AG04450 (cell line): ENCODE results near the gene TMEM54. TPM values are rescaled to one million over a fixed set of nuclear protein-coding genes. Genes with fewer than 3 reads are reported as not detected.

Experiments used
- CTCF ChIA-PET: fragments of 300-600, 350-600 bp; formaldehyde crosslinking; extraction: SDS; loops from one replicate; lab custom pipeline; 2022; ENCODE audit warnings: antibody characterized with exemption, inconsistent platforms; lab: Charles Lee
- POLR2A ChIA-PET: fragments of 350-600 bp; formaldehyde crosslinking; extraction: SDS; loops from one replicate; lab custom pipeline; 2021; ENCODE audit warnings: antibody characterized with exemption, inconsistent platforms; lab: Yijun Ruan, JAX
- DNase-seq: peaks from one replicate; pipeline ENCODE4 v3.0.0-alpha.2; 2011; ENCODE audit warnings: low read depth, low spot score
- H3K27ac ChIP-seq: one replicate; pipeline ENCODE4 v1.5.1; 2012; ENCODE audit warnings: low read depth, low read length, control low read depth
- H3K27me3 ChIP-seq: one replicate; pipeline ENCODE4 v1.6.0; 2012; ENCODE audit warnings: low read length; ENCODE audit not compliant: control insufficient read depth, insufficient read depth
- H3K4me3 ChIP-seq: 2 replicates; pipeline ENCODE4 v1.5.1; 2011; ENCODE audit warnings: mild to moderate bottlenecking, low read depth, low read length, control low read depth
- H3K9me3 ChIP-seq: 2 replicates; pipeline ENCODE4 v1.5.1; 2012; ENCODE audit warnings: low read length; ENCODE audit not compliant: control insufficient read depth, insufficient read depth
- polyA plus RNA-seq: library from polyadenylated mRNA; depleted of rRNA; stranded (reverse); fragments of >200 nt; gene quantifications from 2 replicates; pipeline ENCODE4 v1.2.3, GENCODE V29; 2011
- TF ChIP-seq, protein P1 (sequence below): IDR thresholded peaks from 2 replicates; pipeline ENCODE4 v1.5.1; 2011; ENCODE audit warnings: low read depth, low read length, control low read depth, inconsistent platforms

The TMEM54 gene
- polyA plus RNA-seq, 1 experiment, result 28.6 TPM

DNA sequence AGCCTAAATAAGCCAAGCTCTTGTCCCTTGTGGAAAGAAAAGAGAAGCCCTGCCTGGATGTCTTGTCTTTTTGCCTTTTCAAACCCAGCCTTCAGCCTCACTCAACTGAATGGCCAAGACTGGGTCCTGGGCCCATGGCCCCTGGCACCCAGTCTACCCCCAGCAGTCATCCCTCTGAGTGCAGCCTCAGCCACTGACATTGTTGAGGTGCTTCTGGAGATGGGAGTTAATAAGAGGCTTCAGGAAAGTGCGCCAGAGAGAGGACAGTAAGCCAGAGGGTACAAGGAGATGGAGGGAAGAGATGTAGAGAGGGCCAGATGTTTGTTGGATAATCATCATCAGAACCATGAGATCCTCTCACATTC, 37.3 kb downstream of the TMEM54 start:
- TF ChIP-seq, protein P1, sequence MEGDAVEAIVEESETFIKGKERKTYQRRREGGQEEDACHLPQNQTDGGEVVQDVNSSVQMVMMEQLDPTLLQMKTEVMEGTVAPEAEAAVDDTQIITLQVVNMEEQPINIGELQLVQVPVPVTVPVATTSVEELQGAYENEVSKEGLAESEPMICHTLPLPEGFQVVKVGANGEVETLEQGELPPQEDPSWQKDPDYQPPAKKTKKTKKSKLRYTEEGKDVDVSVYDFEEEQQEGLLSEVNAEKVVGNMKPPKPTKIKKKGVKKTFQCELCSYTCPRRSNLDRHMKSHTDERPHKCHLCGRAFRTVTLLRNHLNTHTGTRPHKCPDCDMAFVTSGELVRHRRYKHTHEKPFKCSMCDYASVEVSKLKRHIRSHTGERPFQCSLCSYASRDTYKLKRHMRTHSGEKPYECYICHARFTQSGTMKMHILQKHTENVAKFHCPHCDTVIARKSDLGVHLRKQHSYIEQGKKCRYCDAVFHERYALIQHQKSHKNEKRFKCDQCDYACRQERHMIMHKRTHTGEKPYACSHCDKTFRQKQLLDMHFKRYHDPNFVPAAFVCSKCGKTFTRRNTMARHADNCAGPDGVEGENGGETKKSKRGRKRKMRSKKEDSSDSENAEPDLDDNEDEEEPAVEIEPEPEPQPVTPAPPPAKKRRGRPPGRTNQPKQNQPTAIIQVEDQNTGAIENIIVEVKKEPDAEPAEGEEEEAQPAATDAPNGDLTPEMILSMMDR, result no peak
- H3K9me3 ChIP-seq, result no peaks in the 10 kb centered on the region
- no peak overlapping the region for H3K27ac ChIP-seq
- no peaks in the 10 kb centered on the region for H3K27me3 ChIP-seq
- no peak for DNase-seq
- POLR2A ChIA-PET, result no interaction called here
- no peak overlapping the region for H3K4me3 ChIP-seq
- CTCF ChIA-PET, result interaction anchor here (1.3 kb wide), 1 partner anchor 8 kb away, joined by 6 read pairs; no protein-coding TSS in a partner anchor

DNA sequence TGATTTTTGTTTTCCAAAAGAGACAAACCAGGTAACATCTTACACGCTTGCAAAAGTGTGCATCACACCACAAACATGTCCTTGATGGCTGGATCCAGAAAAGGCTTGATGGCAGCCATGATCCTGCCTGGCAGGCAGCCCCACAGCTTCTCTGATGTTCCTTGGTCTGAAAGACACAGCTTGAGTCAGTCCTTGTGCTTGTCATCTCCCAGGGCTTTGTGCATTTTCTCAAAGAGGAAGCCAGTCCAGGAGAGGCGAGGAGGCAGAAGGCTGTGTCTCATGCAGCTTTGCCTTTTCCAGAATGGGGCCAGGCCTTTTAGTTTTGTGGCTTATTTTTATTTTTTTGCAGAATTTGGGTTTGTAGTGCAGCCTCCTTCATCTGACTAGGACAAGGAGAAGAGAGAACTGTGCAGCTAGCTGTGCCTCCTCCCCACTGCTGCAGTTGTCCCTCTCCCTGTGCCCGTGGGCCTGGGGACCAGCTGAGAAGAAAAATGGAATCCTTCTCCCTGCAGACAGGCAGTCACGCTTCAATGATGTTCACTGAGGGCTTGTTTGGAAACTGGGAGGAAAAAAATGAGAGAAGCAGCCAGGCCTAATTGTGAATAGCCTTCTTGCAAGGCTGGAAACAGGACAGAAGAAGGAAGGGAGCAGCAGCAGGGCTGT, 37.8 kb downstream of the TMEM54 start:
- Histone ChIP-seq H3K4me3 (no peak overlapping the region), H3K27me3 (no peaks in the 10 kb centered on the region), H3K9me3 (no peaks in the 10 kb centered on the region), H3K27ac (no peak overlapping the region)
- TF ChIP-seq, protein P1, result no peak
- DNase-seq, result no peak
- POLR2A ChIA-PET, result no interaction called here
- CTCF ChIA-PET, result interaction anchor here (1.3 kb wide), 1 partner anchor 8 kb away, joined by 6 read pairs; no protein-coding TSS in a partner anchor

DNA sequence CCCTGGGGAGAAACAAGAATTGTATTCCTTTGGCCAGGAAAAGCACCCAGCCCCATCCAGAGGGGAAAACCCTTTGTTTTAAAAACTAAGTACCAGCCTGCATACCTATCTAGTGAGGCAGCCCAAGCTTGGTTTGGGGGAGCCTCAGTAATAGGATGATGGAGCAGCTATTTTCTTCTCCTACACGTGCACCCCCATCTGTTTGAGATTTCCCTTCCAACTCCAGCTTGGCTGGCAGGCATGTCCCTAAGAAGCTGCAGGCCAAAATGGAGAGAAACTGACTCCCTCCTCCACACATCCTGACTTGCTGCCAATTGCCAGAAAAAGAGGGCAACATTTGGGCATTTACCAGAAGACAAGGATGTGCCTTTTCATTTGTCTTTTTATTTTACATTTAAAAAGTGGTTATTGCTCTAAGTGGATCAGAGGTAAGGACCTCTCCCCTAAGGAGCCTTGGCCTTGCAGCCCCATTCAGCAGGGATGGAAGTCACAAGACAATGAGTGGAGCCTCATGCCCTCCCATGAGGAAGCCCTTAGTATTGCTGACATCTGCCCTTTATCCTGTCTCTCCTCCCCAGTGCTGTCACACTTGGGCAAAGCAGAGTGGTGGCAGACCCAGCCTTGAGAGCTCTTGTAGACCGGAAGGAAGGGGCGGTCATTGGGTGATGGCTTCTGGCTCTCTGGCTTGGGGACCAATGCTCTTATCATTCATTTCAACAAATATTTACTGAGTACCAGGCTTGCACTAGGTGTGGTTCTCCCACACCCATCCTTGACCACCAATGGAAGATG, 39.1 kb downstream of the TMEM54 start:
- Histone ChIP-seq H3K27ac (no peak overlapping the region), H3K27me3 (no peaks in the 10 kb centered on the region), H3K4me3 (no peak overlapping the region), H3K9me3 (no peaks in the 10 kb centered on the region)
- ChIA-PET POLR2A (no interaction called here), CTCF (interaction anchor here (0.6 to 3.1 kb wide), 5 partner anchors 10 to 39 kb away, joined by 3 to 11 read pairs (median 3); no protein-coding TSS in a partner anchor)
- TF ChIP-seq, protein P1, result no peak
- DNase-seq, result no peak

DNA sequence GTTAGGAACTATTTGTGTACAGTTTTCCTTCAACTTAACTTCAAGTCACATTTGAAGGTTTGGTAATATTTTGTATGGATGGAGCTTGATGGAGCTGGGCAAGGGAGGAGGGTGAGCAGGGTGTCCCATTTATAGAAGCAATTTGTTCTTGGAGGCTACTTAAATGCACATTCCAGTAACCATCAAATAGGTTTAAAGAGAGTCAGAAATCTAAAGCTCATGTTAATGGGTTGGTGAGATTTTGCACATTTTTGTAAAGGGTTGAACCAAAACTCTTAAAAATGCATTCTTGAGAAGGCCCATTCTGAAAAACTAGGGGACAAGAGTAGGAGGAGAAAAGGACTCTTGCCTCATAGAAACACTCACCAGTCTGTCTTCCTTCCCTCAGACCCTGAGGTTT, 40.6 kb downstream of the TMEM54 start:
- DNase-seq, result no peak
- Histone ChIP-seq H3K27me3 (no peaks in the 10 kb centered on the region), H3K9me3 (no peaks in the 10 kb centered on the region), H3K4me3 (no peak overlapping the region), H3K27ac (no peak overlapping the region)
- ChIA-PET CTCF (interaction anchor here (1.2 to 3.1 kb wide), 3 partner anchors 11 to 225 kb away, joined by 4 to 11 read pairs (median 10); no protein-coding TSS in a partner anchor), POLR2A (no interaction called here)
- TF ChIP-seq, protein P1, result no peak

DNA sequence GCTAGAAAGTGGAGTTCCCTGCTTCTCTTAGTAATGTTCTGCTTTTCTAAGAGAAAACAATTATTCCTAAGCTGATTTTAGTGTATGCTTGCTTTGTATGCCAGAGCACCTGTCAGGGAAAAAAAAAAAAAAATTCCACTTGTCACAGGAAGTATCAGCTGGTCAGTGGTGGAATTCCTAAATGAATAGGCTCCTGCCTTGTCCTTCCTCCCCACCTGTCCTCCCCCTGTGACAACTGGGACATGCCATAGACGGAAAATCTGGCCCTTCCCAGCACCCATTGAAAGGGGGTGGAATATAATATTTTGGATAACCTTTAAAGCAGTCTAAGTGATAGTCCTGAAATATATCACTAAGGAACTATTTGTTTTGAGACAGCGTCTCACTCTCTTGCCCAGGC, 41.3 kb downstream of the TMEM54 start:
- DNase-seq, result no peak
- ChIA-PET POLR2A (no interaction called here), CTCF (interaction anchor here (0.7 to 3.1 kb wide), 3 partner anchors 12 to 237 kb away, joined by 3 to 11 read pairs (median 4); no protein-coding TSS in a partner anchor)
- H3K27me3 ChIP-seq, result no peaks in the 10 kb centered on the region
- no peak overlapping the region for H3K4me3 ChIP-seq
- H3K27ac ChIP-seq, result no peak overlapping the region
- no peaks in the 10 kb centered on the region for H3K9me3 ChIP-seq
- TF ChIP-seq, protein P1, result no peak
